ENCODE results near the gene ULK4.

- no peak for TF ChIP-seq POLR2A (IDR thresholded peaks at IDR 0.05)
- no peak for TF ChIP-seq CTCF (IDR thresholded peaks at IDR 0.05 in 4 of 5, conservative IDR thresholded peaks at IDR 0.05 in 1 of 5)
These were observed 622.1 kb downstream of the ULK4 start for GRCh38 chr3:41339758-41340157.

All from gastrocnemius medialis (tissue), 4 donors.